Measurements from ENCODE around the gene RAP2B.
"Not testable (repeated sequence)": the region's sequence is repeated elsewhere in the genome, so short reads cannot be mapped to it uniquely, and the experiment has no call there.

Gene RAP2B

DNA sequence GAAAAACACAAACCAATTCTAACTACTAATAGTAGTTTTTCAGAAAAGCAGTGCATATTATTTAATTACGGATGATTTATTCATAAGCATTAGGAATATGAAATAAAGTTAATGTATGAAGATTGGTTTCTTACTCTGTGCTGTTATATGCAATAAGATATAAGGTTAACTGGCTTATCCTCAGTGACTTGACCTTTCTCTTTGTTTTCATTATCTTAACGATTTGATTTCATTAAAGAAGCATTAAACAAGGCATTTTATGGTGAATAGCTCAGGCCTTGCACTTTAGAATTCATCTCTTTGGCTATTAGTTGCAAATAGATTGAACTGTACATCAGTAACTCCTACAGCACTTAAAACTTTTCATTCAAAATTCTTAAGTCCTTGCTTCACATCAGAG lies 28.9 kb downstream of the RAP2B start:
- no peak for DNase-seq (ENCODE audit: extremely low spot score, insufficient read length, low read depth)
- no peak for FAIRE-seq

DNA sequence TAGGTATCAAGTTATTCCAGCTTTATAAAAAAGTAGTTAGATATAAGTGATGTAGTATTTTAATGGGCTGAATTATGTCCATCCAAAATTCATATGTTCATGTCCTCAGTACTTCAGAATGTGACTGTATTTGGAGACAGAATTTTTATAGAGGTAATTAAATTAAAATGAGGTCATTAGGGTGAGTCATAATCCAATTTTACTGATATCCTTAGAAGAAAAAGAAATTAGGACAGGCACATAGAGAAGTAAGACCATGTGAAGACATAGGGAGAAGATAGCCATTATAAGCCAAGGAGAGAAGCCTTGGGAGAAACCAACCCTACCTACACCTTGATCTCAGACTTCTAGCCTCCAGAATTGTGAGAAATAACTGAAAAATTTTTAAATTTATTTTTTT lies 30.3 kb downstream of the RAP2B start:
- no peak for FAIRE-seq
- no peak for DNase-seq (ENCODE audit: extremely low spot score, insufficient read length, low read depth)

DNA sequence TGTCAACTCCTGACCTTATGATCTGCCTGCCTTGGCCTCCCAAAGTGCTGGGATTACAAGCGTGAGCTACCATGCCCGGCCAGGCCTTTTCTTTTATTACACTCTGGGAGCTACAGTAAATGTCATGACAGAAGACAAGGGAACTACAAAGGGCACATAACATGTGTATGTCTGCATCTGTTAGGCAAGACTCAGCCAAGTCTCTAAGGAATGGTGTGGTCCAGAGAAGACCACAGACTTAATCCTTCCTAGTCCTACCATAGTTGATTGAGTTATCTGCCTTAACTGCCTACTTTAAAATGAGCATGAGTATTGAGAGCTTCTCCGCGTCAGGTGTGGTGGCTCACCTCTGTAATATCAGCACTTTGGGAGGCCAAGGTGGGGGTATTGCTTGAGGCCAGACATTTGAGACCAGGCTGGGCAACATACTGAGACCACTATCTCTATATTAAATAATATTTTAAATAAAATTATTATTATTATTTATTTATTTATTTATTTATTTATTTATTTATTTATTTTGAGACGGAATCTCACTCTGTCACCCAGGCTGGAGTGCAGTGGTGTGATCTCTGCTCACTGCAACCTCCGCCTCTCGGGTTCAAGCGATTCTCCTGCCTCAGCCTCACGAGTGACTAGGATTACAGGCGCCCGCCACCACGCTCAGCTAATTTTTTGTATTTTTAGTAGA lies 31.9 kb downstream of the RAP2B start:
- not testable (repeated sequence) for DNase-seq (ENCODE audit: extremely low spot score, insufficient read length, low read depth); FAIRE-seq

DNA sequence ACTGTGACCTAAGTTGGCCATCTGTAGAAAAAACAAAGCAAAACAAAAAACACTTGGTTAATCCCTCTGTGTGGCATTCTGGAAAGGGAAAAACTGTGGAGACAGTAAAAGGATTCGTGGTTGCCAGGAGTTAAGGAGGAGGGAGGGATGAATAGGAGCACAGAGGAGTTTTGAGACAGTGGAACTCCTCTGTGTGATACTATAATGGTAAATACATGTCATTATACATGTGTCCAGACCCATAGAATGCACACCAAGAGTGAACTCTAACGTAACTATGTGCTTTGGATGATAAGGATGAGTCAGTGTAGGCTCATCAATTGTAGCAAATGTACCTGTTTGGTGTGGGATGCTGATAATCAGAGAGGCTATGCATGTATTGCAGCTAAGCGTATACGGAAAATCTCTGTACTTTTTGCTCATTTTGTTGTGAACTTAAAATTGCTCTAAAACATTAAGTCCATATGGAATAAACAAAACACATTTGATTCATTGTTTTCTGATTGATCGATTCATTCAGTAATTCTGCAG lies 33.4 kb downstream of the RAP2B start:
- no peak for DNase-seq (ENCODE audit: extremely low spot score, insufficient read length, low read depth)
- FAIRE-seq: no peak

DNA sequence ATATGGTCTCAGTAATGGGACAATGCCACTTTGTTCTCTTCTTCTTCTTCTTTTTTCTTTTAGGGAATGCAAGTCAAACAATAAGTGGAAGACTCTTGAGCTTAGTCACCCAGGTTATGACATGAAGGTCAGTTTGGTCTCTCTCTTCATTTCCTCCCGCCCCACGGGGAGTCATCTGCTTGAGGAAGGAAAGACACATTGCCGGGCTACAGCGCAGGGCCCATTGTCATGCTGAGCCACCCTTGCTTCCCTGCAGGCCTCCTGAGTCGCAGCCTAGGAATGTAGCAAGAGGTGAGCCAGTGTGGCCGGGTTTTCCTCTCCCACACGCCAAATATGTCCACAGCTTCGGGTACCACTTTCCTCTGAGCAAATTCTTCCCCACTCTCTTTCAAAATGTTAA lies 47.6 kb downstream of the RAP2B start:
- DNase-seq (ENCODE audit: extremely low spot score, insufficient read length, low read depth) (no peak), FAIRE-seq (no peak)

DNA sequence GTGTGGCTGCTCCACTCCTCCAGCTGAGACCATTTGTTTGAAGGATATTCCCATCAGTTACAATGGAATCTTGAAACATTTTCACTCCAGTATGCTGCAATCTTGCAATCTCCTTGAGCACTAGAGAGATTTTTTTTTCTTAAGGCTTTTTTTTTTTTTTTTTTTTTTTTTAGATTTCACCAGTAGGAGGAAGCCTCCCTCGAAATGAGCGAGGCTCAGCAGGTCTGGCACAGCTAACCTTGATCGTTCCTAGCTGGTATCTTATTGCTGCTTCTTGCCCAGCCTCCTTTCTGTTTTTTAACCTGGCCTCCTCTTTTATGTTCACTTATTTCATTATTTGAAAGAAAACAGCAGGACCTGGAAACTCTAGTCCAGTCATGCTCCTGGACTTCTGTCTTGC lies 48.1 kb downstream of the RAP2B start:
- FAIRE-seq (no peak), DNase-seq (ENCODE audit: extremely low spot score, insufficient read length, low read depth) (no peak)

DNA sequence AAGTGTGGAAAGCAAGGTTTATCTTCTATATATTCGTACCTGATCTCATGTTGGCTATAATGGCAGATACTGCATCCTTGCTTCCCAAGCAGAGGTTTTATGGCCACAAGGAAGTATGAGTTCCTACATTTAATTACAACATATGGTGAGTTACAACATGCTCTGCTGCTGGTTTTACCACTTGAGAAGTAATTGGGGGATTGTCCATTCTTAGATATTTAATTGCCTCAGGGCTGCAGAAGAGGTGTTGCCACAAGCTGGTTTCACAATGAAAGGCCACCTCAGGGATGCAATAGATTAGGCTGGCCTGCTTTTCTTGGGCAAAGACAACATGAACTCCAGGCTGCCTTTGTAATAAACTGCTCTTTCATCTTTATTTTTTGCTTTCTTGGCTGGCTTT lies 48.6 kb downstream of the RAP2B start:
- DNase-seq (ENCODE audit: extremely low spot score, insufficient read length, low read depth) (no peak), FAIRE-seq (no peak)

DNA sequence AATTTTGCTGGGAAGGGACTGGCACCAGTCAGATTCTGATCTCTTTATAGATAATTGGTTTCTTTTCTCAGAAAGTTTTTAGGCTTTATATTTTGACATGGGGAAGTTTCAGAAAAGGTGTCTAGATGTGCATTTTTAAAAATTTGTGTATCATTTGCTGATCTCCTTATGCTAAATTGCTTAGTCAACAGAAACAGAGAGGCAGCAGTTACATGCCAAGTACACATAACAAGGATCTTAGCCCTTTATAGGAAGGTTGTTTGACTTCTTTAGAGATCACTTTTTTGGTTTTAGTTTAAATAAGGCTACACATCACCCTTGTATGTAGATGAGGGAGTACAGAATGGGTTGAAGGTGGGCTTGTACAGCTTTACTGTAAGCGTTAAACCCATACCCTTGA lies 53.5 kb downstream of the RAP2B start:
- FAIRE-seq: no peak
- DNase-seq (ENCODE audit: extremely low spot score, insufficient read length, low read depth): no peak

DNA sequence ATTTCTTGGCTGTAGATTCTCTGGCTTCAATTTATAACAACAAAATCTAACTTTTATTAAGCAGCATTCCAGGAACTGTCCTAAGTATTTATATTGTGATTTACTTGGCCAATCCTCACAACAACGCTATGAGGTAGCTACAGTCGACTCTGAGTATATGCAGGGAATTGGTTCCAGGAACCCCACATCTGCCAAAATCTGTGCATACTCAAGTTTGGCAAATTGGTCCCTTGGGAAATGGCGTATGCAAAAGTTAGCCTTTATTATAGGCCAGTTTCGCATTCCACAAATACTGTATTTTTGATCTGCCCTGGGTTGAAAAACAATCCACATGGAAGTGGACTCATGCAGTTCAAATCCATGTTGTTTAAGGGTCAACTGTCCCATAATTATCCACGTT lies 53.9 kb downstream of the RAP2B start:
- DNase-seq (ENCODE audit: extremely low spot score, insufficient read length, low read depth): no peak
- no peak for FAIRE-seq

DNA sequence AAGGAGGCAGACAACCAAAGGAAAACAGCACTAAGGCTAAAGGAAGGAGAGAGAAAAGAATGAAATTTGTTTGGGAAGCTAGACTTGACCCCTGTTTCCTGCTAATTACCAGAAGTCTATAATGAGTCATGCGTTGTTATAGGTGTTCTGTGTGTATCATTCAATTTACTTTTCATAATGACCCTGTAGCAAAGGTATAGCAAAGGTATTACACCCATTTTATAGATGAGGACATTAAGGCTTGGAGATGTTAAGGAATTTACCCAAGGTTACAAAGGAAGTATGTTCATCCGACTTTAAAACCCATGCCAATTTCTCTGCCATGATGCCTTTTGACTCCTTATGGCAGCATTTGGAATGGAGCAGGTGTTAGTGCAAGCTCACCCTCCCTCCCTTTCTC lies 54.9 kb downstream of the RAP2B start:
- DNase-seq (ENCODE audit: extremely low spot score, insufficient read length, low read depth) (no peak), FAIRE-seq (no peak)

DNA sequence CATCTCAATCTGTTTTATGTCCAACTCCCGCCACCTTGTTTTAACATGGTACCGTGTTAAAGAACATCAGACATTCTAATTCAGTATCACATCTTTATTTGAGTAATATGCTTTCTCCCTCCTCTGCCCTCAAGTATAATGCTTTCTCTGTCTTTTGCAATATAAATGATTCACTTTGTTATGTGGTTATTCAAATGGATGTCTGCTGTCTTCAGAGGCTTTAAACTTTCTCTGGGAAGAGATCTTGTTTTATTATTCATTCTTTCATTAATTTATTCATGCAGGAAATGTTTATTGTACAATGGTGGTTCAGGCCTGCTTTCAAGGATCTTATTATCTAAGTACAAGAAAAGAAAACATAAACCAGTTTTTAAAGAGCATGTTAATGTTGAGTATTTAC lies 57.1 kb downstream of the RAP2B start:
- FAIRE-seq (no peak), DNase-seq (ENCODE audit: extremely low spot score, insufficient read length, low read depth) (no peak)

All from GM18507 (cell line).